Mucosa of gallbladder (tissue), 1 donor: Measurements from ENCODE around the gene LMNTD2. TPM values are rescaled to one million over a fixed set of nuclear protein-coding genes. Genes with fewer than 3 reads are reported as not detected.

Source experiments
- DNase-seq: peaks from one replicate; pipeline ENCODE4 v3.0.0-alpha.2; 2020; ENCODE audit warnings: low spot score
- total RNA-seq: library from RNA; stranded (reverse); gene quantifications from one replicate; pipeline ENCODE4 v1.2.1, GENCODE V29; 2021
- donor health status: DM: no; HTN: no; CAD: no.

The LMNTD2 gene
- total RNA-seq, 1 donor from 2014 or later, result 7.5 TPM

DNA sequence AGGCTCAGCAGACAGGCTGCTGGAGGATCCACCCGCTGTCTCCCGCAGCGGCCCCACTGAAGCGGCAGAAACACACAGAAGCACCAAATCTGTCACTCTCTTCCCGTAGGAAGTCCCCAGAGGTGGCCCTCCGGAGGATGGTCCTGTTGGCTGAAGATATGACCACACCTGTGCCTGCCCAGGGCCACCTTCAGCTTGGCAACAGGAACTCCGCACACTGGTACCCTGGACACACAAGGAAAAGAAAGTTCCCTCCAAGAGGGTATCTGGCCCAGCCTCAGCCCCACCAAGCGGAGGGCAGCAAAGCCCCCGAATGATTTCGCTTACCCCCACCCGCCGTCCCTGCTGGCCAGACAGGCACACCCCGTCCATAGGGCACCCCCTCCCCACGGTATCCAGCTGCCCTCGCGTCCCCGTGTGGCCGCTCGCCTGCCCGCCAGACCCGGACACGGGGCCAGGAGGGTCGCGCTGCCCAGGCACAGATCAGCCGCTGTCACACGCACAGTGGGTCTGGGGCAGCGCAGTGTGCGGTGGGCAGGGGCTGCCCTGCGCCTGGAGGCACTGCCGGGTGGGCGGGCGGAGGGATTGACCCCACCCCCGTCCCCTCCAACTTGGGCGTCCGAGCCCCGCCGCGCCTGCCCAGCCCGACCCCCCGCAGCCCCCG lies 7.2 kb upstream of the LMNTD2 start:
- no peak for DNase-seq

- DNase-seq, result no peak
Observed at GRCh38 chr11:567011-567628, 6.6 kb upstream of the LMNTD2 start.

- DNase-seq, result no peak
Observed at GRCh38 chr11:565921-566509, 5.5 kb upstream of the LMNTD2 start.

DNA sequence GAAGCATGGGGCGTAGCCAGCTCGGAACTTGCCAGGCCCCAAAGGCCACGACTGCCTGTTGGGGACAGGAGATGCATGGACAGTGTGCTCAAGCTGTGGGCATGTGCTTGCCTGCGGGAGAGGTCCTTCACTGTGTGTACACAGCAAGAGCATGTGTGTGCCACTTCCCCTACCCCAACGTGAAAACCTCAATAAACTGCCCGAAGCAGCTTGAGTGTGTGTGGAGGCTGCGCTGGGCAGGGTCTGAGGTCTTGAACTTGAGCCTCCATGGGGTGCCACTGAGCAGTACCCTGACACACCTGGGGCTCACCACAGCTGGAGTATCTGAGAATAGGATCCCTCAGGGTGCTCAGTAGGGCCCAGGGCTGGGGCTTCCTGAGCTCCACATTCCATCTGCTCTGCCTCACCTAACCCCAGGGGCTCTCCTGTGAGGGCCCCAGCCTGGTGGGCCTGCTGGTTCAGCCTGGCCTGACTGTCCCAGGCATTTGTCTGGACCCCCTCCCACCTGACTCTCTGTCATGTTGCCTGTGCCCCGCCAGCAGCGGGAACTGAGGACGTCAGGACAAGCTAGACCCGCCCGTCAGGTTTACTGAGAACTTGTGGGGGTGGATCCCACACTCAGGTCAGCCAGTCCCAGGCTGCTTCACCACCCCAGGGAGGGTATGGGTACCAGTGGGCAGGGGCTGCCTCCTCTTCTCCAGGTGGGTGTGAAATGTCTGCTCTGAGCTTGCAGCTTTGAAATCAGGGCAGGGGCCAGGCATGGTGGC lies 3.5 kb upstream of the LMNTD2 start:
- no peak for DNase-seq

- DNase-seq, result no peak
Observed at GRCh38 chr11:563066-563811, 2.7 kb upstream of the LMNTD2 start.

DNA sequence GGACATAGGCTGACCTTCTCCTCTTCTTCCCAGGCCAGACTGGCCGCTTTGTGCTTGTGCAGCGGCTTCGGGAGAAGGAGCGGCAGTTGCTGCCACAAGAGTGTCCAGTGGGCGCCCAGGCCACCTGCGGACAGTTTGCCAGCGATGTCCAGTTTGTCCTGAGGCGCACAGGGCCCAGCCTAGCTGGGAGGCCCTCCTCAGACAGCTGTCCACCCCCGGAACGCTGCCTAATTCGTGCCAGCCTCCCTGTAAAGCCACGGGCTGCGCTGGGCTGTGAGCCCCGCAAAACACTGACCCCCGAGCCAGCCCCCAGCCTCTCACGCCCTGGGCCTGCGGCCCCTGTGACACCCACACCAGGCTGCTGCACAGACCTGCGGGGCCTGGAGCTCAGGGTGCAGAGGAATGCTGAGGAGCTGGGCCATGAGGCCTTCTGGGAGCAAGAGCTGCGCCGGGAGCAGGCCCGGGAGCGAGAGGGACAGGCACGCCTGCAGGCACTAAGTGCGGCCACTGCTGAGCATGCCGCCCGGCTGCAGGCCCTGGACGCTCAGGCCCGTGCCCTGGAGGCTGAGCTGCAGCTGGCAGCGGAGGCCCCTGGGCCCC lies 1.6 kb upstream of the LMNTD2 start:
- no peak for DNase-seq

DNA sequence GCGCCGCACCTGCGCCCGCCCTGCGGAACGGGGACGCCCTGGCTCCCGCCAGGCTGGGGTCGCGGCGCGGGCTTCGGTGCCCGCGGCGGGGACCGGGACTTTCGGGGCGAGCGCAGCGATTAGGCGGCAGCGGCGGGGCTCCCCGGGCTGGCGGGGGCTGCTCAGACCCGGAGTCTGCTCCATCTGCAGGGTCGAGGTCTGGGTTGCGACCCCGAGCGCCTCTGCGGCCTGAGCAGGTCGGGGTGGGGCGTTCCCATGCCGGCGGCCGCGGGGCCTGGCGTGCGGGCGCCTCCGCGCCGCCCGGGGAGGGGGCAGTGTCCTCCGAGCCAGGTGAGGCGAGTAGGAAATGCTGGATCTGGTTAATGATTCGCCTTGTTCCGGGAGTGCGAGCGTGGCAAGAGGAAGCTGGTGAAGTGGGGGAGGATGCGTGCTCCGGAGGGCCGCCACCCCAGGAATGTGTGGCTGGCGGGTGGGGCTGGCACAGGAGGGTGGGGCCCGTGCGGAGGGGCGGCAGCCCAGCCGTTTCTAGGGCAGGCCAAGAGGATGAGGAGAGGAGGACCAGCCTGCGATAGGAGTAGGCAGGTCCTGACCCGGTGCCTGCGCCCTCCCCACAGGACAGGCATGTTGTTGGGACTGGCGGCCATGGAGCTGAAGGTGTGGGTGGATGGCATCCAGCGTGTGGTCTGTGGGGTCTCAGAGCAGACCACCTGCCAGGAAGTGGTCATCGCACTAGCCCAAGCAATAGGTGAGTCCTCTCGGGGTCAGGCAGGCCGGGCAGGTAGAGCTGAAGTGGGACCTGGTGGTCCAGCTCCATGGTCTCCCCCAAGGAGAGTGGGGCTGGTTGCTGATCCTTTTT lies 838 bp upstream of the LMNTD2 start:
- peak; percentile 90 for DNase-seq

GRCh38 chr11:559712-560304 lies 730 bp downstream of the LMNTD2 start:
- peak; percentile 78 for DNase-seq

DNA sequence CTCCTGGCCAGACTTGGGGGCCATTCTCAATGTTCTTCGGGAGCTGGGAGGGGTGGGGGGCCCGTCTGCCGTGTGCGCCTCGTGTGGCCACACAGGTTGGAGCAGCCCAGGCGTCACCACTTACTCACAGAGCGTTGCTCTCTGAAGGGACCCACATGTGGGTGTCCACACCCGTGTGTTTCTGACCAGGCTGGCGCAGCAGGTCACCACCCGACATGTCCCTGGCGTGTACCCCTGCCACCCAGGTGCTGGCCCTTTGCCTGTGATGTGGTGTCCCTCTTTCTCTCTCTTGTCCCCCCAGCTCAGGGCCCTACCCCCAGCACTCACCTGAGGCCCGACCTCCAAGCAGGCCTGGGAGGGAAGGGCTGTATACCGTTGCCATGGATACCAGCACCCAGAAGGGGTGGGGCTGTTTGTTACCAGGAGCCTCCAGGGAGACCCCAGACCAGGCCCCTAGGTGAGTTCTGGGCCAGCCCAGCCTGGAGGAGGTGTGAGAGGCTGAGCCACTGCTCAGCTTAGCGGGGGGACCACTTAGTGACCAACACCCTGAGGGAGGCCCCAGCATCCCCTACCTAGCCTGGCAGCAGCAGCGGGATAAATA lies 1.4 kb downstream of the LMNTD2 start:
- DNase-seq, result no peak

DNA sequence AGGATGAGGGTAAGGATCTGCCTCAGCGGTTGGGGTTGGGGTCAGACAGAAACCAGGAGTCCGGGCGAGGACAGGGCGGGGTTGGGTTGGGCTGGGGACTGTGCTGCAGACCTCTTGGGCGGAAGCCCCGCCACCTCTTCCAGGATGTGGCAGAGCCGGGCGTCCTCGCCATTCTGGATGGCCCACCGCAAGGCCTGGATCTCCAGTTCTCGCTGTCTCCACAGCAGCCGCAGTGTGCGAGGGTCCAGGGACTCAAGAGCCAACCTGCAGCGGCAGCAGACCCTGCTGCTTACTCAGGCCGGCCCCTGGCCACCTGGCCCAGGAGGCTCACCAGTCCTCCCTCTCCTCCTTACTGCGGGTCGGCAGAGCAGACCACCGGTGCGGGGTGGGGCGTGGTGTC lies 2.0 kb downstream of the LMNTD2 start:
- DNase-seq, result no peak

DNA sequence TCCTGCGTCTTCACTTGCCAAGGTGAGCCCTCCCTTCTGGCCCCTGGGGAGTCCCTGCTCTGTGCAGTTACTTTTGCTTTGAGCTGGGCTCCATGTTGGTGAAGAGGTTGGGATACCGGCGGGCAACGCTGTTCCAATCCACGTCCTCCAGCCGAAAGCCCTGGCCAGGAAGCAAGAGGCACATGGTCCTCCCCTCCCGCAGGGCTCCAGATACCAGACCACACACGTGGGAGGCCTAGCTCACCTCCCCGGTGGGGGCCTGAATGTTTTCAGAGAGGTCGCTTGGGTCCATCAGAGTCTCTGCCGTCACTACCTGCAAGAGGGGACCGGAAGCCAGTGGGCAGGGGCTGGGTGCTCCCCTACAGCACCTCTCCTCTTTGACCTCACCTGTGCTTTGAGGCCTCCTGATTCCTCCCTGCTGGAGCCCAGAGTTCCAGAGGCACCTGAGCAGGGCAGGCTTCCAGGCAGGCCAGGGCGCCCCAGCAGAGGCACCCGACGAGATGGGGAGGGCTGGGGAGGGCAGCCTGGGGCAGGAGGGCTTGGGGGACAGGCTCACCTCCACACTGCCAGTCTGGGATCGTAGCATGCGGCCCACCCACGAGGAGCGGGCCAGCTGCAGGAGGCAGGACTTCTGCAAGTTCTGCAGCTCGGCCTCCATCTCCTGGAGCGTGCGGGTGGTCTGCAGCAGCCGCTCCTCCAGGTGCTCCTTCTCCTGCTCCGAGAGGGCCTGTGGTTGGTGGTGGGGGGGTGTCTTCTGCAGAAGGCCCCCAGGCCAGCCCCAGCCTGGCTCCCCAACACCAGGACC lies 3.0 kb downstream of the LMNTD2 start:
- DNase-seq, result no peak

- no peak for DNase-seq
Observed at GRCh38 chr11:556662-557256, 3.8 kb downstream of the LMNTD2 start.

DNA sequence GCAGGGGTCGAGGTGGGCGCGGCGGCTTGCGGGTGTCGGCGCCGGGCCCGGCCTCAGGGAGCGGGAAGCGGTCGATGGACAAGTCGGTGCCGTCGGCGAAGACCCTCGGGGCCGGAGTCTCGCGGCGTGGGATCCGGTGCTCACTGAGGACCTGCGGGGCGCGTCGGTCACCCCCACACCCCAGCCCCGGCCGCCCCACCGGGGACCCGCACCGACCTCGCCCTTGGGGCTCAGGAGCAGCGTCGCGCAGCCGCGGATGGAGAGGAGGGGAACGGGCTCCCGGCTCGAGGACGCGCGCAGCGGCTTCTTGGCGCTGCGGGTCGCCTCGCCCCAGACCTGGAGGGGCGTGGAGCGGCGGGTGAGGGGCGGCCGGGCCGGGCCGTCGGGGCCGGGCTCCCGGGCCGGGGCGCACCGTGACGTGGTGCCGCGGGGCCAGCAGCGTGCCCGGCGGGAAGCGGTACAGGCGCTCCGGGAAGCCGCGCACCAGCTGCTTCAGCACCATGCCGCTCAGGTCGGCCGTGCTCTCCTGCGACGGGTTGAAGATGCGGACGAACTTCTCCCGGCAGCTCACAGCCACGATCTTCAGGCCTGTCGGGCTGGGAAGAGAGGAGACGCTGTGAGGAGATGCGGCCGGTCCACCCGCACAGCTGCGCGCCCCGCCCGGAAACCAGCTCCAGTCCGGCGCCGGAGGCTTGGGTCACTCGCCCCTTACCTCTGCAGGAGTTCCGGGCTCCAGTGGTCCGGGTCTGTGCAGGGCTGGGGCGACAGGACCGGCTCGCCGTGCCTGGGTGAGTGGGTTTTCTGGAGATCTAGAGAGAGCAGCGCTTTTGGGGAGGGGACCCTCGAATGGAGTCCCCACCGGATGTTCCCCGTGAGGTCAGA lies 4.5 kb downstream of the LMNTD2 start:
- DNase-seq, result no peak

- no peak for DNase-seq
Observed at GRCh38 chr11:555227-555779, 5.2 kb downstream of the LMNTD2 start.

- DNase-seq, result peak; percentile 69
Observed at GRCh38 chr11:554428-555226, 5.9 kb downstream of the LMNTD2 start.

DNA sequence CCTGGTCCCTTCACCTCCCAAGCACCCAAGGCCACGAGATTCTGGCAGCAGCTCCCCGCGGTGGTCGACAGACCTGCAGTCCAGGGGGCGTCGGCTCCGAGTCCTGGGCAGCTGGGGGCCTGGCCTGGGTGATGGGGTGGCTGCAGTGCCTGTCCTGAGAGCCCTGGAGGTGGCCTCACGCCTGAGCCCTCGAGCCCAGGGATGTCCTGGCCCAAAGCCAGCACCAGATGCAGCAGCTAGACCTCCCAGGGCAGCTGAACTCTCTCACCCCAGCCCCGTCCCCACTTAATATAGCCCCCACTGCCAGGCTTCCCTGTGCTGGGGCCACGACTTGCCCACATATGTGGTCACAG lies 6.6 kb downstream of the LMNTD2 start:
- no peak for DNase-seq
